Measurements from ENCODE around the gene RPS26. TPM values are rescaled to one million over a fixed set of nuclear protein-coding genes. Genes with fewer than 3 reads are reported as not detected.

RPS26 gene
- total RNA-seq (1,000 to 10,000 TPM in 2 of 4 donors, 100 to 1,000 TPM in 2; 130 to 3,746 (median 1,580) TPM), polyA plus RNA-seq (1,000 to 10,000 TPM; 1,901 to 2,147 (median 2,067) TPM)

DNA sequence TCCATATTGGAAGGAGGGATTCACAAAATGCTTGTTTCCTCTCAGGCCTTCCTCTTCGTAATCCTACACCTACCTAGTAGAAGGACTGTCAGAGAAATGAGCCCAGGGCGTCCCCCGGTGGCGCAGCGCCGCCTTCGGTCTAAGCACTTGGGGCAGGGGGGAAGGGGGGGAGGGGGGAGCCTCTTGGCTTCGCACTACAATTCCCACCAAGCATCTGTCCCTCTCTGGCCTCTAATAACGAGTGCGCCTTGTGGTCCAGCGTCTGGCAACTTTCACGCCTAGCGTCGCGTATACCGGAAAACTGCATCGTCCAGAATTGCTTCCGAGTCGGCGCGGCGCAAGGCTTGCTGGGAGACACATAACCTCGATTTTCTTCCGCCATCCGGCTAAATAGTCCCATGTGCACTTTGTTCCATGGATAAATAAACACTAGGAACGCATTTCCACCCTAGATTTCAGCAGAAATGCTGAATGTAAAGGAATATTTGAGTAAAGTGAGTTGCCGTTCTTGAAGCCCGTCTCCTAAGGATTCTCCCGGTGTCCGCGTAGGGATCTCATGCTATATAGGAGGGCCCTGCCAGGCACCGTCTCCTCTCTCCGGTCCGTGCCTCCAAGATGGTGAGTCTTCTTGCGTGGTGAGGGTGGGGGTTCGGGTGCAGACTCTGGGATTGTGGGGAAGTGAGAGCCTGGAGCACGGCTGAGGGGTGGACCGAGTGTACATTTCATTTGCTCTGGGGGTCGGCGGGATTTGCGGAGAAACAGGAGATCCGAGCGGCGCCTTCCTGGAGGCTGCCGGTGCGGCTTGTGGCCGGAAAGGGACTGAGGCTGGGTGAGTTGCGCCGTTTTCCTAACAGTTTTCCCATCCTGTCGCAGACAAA, at the start of gene RPS26:
RPS26 (plus strand) TSS at position 367 of the 878 bp plus-strand sequence; CDS start at position 616, 249 bp downstream.
- WGBS, 2 donors = 0% methylated on average over 50 of the region's 50 CpGs
- H3K27ac ChIP-seq = peak within 1 kb of the TSS; percentile 91 to 96 (median 94)
- H3K4me3 ChIP-seq = peak within 1 kb of the TSS; percentile 56 to 94 (median 72)
- TF ChIP-seq CTCF (IDR thresholded peaks at IDR 0.05) = peak in 1 of 4 experiments; percentile 40
- peak; percentile 90 to 100 (median 98) for TF ChIP-seq POLR2AphosphoS5 (IDR thresholded peaks at IDR 0.05)
- peak in 2 of 4 donors; percentile 32 to 52 for TF ChIP-seq EP300 (IDR thresholded peaks at IDR 0.05)
- peak; percentile 97 for TF ChIP-seq POLR2A (IDR thresholded peaks at IDR 0.05)
- peak; percentile 98 for DNase-seq
- H3K27me3 ChIP-seq = no peaks in the 10 kb centered on the region
- intact Hi-C loops (cut with DNase I) = loop anchor here (1.0 to 10.0 kb wide), 5 partner anchors 45 to 299 kb away; partner anchors contain the start of genes GDF11, PA2G4, PYM1 and SMARCC2
- H3K4me1 ChIP-seq = peaks cover 0 to 20% (median 19%) of the 10 kb centered on the region in 4 donors
- H3K36me3 ChIP-seq = peaks cover 17 to 42% (median 19%) of the 10 kb centered on the region in 4 donors
- no peaks in the 10 kb centered on the region for H3K9me3 ChIP-seq

DNA sequence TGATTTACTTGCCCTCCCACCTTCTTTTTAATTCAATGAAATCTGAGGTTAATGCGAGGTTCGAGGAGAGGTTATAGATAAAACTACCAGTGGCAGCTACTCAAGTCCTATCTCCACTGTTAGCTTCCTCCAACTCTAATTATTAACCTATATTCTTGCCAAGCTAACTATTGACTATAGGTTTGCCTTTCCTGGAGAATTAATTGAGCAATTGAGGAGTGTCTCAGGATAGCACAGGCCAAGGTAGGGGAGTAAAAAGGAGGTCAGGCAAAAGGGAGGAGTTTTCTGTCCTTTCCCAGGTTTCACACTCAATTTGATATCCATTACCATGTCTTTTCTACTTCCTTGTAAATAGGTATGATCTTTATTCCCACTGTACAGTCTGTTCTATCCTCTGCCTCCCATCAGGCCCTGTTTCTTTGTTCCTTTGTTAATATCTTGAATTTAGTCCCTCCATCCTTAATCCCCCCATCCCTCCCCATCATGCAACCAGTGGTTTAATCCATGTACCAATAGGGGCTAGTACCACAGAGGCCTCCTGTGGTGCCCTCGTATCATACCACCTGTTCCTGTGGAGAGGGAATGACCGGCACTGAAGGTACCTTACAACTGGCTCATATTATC, 48.4 kb upstream of the RPS26 start:
- no peak for DNase-seq
- H3K36me3 ChIP-seq = peaks cover 28 to 69% (median 56%) of the 10 kb centered on the region in 4 donors
- H3K27me3 ChIP-seq = no peaks in the 10 kb centered on the region
- H3K9me3 ChIP-seq = no peaks in the 10 kb centered on the region
- WGBS, 2 donors = 81 to 89% methylated on average over 4 of the region's 4 CpGs
- TF ChIP-seq CTCF (IDR thresholded peaks at IDR 0.05) (no peak), POLR2AphosphoS5 (IDR thresholded peaks at IDR 0.05) (no peak), POLR2A (IDR thresholded peaks at IDR 0.05) (no peak), EP300 (IDR thresholded peaks at IDR 0.05) (no peak)
- no peak overlapping the region for H3K27ac ChIP-seq
- H3K4me1 ChIP-seq = peaks cover 0 to 18% (median 13%) of the 10 kb centered on the region in 4 donors
- no peak overlapping the region for H3K4me3 ChIP-seq
- intact Hi-C loops (cut with DNase I) = no loop called here

- H3K4me1 ChIP-seq = peaks cover 0 to 19% (median 16%) of the 10 kb centered on the region in 4 donors
- WGBS, 2 donors = 65 to 83% methylated on average over 8 of the region's 8 CpGs
- no peak for TF ChIP-seq EP300 (IDR thresholded peaks at IDR 0.05)
- no peak for TF ChIP-seq POLR2A (IDR thresholded peaks at IDR 0.05)
- no peak for TF ChIP-seq POLR2AphosphoS5 (IDR thresholded peaks at IDR 0.05)
- no peak for TF ChIP-seq CTCF (IDR thresholded peaks at IDR 0.05)
- H3K4me3 ChIP-seq = no peak overlapping the region
- no peaks in the 10 kb centered on the region for H3K27me3 ChIP-seq
- intact Hi-C loops (cut with DNase I) = loop anchor here (5.0 kb wide), 1 partner anchor 107 kb away; the partner anchor contains the start of gene PA2G4
- H3K36me3 ChIP-seq = peaks cover 28 to 62% (median 40%) of the 10 kb centered on the region in 4 donors
- peak overlapping the region in 1 of 4 donors; percentile 90 for H3K27ac ChIP-seq
- no peaks in the 10 kb centered on the region for H3K9me3 ChIP-seq
- no peak for DNase-seq
These were observed 46.4 kb upstream of the RPS26 start for GRCh38 chr12:55995366-55995765.

- Histone ChIP-seq H3K27ac (peak overlapping the region; percentile 84 to 91 (median 89)), H3K36me3 (peaks cover 20 to 61% (median 32%) of the 10 kb centered on the region in 4 donors), H3K4me3 (peak overlapping the region; percentile 42 to 76 (median 72)), H3K27me3 (no peaks in the 10 kb centered on the region), H3K4me1 (peaks cover 0 to 19% (median 16%) of the 10 kb centered on the region in 4 donors), H3K9me3 (no peaks in the 10 kb centered on the region)
- no peak for TF ChIP-seq POLR2A (IDR thresholded peaks at IDR 0.05)
- TF ChIP-seq POLR2AphosphoS5 (IDR thresholded peaks at IDR 0.05) = no peak
- TF ChIP-seq CTCF (IDR thresholded peaks at IDR 0.05) = peak; percentile 70 to 83 (median 78)
- intact Hi-C loops (cut with DNase I) = loop anchor here (1.0 to 5.0 kb wide), 3 partner anchors 22 to 106 kb away; partner anchors contain the start of genes PA2G4, RAB5B and RPS26
- WGBS, 2 donors = 19 to 29% methylated on average over 14 of the region's 14 CpGs
- peak; percentile 79 for DNase-seq
These were observed 45.5 kb upstream of the RPS26 start for GRCh38 chr12:55996201-55996714.
